Esophagus squamous epithelium (tissue), 5 donors: Measurements from ENCODE around the gene MGMT. TPM values are rescaled to one million over a fixed set of nuclear protein-coding genes. Genes with fewer than 3 reads are reported as not detected.

ENCODE experiments used
- DNase-seq: peaks from one replicate; lab custom pipeline; 2025; lab: John Stamatoyannopoulos, UW
- H3K27ac ChIP-seq, 4 donors: fragments of 200-600 bp; sonication (generic); one replicate each; pipeline ENCODE4 v1.5.1; 2016 to 2019; ENCODE audit warnings: mild to moderate bottlenecking in 1 of 4
- H3K27me3 ChIP-seq, 4 donors: fragments of 200-600 bp; sonication (generic); 1 replicate in 3 of 4; 2 replicates in 1 of 4; pipeline versions ENCODE4 v1.5.1 to v1.6.0; 2017 to 2021; ENCODE audit warnings: antibody characterized with exemption in 1 of 4
- H3K36me3 ChIP-seq, 3 donors: fragments of 200-600 bp; sonication (generic); one replicate each; pipeline ENCODE4 v1.5.1; 2016 to 2019
- H3K4me1 ChIP-seq, 3 donors: fragments of 200-600 bp; sonication (generic); one replicate each; pipeline ENCODE4 v1.5.1; 2017 to 2019
- H3K4me3 ChIP-seq, 4 donors: fragments of 200-600 bp; sonication (generic); 1 replicate in 3 of 4; 2 replicates in 1 of 4; pipeline ENCODE4 v1.5.1; 2016 to 2019; ENCODE audit warnings: mild to moderate bottlenecking in 2 of 4, moderate library complexity in 1 of 4
- H3K9me3 ChIP-seq, 3 donors: fragments of 200-600 bp; sonication (generic); one replicate each; pipeline ENCODE4 v1.5.1; 2016 to 2019
- POLR2A ChIP-seq, 4 donors: fragments of 450-650 bp; IDR thresholded peaks; one replicate each; pipeline ENCODE4 v1.6.1; 2017; ENCODE audit warnings: antibody characterized with exemption in 4 of 4, mild to moderate bottlenecking in 4 of 4, moderate library complexity in 3 of 4
- WGBS, 2 donors: methylation state at CpG; one replicate each; pipeline ENCODE4 v1.1.5; 2018; 5-methylcytosine and 5-hydroxymethylcytosine counted together
- intact Hi-C: fragments of 100-400 bp; cut with DNase I; formaldehyde crosslinking; loops from one replicate; pipeline ENCODE4 v1.15.0; 2022
- total RNA-seq, 4 donors: library from RNA; depleted of rRNA; stranded (reverse); fragments of >200 nt; gene quantifications; one replicate each; pipeline ENCODE4 v1.1.0, GENCODE V29; 2016
- TF ChIP-seq, protein P1 (sequence below), 6 experiments: fragments of 450-650 bp in 4 of 6; fragments of 200-600 bp in 2 of 6; sonication (generic) in 2 of 6; IDR thresholded peaks; one replicate each; pipeline ENCODE4 v1.5.1; 2016 to 2019; ENCODE audit warnings: antibody characterized with exemption in 6 of 6, mild to moderate bottlenecking in 4 of 6, moderate library complexity in 4 of 6
- donor health status: DM: yes; HTN: yes; CAD: no.

MGMT gene
- total RNA-seq, 4 donors from 2014 or later: 15.6 to 28.8 (median 18.4) TPM

DNA sequence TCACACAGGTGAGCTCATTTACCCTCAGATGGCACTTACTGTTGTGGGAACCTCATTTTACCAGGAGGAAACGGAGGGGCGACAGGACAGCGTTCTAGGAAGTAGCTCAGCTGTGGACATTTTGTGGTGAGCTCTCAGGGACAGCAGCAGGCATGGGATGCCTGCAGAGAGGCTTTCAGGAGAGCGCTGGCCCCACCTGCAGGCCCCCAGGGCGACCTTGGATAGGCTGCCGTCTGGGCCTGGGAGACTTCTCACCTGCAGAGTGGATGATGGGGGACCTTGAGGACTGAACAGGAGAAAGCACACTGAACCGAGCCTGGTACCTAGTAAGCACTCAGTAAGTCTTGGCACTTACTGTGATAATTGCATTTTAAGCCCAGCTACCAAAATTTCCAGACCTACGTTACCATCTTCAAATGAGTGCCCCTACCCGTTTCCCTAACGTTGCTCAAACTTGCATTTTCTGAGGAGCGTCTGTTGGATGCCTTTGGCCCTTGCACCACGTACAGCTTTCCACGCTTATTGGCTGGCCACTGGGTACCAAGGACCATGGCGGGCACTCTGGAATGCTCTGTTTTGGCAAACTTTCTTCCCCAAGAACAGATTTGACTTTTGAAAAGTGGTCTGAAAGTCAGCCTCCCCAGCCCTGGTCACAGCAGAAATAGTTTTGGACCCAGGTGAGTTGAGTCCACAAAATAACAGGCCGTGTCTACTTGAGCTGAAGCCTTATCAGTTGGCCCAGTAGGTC is 273.7 kb downstream of the MGMT start:
- WGBS, 2 donors: 86 to 92% methylated on average over 6 to 12 of the region's 15 CpGs
- Histone ChIP-seq H3K36me3 (peaks cover 0 to 6% (median 0%) of the 10 kb centered on the region in 3 donors), H3K4me3 (no peak overlapping the region), H3K27ac (no peak overlapping the region), H3K4me1 (no peaks in the 10 kb centered on the region), H3K27me3 (no peaks in the 10 kb centered on the region), H3K9me3 (peaks cover 0 to 15% (median 5%) of the 10 kb centered on the region in 3 donors)
- DNase-seq: no peak
- TF ChIP-seq, protein P1, sequence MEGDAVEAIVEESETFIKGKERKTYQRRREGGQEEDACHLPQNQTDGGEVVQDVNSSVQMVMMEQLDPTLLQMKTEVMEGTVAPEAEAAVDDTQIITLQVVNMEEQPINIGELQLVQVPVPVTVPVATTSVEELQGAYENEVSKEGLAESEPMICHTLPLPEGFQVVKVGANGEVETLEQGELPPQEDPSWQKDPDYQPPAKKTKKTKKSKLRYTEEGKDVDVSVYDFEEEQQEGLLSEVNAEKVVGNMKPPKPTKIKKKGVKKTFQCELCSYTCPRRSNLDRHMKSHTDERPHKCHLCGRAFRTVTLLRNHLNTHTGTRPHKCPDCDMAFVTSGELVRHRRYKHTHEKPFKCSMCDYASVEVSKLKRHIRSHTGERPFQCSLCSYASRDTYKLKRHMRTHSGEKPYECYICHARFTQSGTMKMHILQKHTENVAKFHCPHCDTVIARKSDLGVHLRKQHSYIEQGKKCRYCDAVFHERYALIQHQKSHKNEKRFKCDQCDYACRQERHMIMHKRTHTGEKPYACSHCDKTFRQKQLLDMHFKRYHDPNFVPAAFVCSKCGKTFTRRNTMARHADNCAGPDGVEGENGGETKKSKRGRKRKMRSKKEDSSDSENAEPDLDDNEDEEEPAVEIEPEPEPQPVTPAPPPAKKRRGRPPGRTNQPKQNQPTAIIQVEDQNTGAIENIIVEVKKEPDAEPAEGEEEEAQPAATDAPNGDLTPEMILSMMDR (IDR thresholded peaks at IDR 0.05): no peak
- TF ChIP-seq POLR2A (IDR thresholded peaks at IDR 0.05): no peak
- intact Hi-C loops: no loop called here

DNA sequence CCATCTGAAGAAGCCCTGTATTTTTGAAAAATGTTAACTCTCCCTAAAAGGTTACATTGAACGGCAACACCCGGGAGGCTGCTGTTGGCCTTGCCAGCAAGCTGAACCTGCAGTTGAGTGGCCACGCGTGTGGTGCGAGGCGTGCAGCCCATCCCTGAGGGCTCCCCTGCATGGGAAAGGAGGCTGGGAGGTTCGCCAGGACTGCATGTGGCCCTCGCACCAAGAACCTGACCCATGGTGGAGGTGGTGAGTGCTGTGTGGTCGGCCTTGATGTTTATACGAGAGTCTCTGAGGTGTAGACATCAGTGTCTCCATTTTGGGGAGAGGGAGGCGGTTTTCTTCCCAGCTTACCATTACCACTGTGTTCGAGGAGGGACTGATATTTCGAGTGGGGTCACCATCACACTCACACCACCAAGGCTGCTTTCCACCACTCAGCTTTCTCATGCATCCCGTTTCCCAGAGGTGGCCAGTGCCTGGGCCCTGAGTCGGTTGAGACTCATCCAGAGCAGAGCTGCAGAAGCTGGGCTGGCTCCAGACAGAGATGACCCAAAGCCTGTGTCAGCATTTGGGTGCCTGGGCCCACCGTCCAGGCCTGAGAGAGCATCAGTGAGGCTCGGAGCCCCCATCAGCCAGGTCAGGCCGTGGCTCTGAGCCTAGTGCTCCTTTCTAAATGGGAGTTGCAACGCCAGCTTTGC is 274.4 kb downstream of the MGMT start:
- TF ChIP-seq, protein P1 (IDR thresholded peaks at IDR 0.05): no peak
- no peak for TF ChIP-seq POLR2A (IDR thresholded peaks at IDR 0.05)

DNA sequence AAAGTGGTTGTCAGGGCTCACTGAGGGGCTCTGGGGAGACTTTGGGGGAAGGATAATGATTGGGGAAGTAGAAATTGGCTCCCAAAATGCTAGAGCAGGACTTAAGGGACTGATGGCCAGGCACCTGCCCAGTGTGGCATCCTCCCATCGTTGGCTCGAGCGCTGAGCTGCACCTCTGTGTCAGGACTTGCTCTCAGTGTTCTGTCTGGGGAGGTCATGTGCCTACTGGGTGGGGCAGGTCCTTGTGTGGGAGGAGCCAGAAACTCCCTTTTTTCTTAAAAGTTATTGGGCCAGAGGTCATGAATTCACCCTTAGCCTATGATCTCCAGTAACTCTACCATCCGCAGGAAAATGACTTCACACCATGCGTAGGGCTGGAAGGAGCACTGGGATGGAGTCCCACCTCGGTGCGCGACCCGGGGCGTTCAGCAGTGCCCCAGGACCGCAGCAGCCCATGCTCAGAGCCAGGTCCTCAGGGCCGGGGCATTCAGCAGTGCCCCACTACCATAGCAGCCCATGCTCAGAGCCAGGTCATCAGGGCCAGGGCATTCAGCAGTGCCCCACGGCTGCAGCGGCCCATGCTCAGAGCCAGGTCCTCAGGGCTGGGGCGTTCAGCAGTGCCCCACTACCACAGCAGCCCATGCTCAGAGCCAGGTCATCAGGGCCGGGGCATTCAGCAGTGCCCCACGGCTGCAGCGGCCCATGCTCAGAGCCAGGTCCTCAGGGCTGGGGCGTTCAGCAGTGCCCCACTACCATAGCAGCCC is 275.1 kb downstream of the MGMT start:
- DNase-seq: no peak
- intact Hi-C loops: no loop called here

More for the DNA sequence above, 274.4 kb downstream of the MGMT start:
- Histone ChIP-seq H3K27ac (no peak overlapping the region), H3K9me3 (peaks cover 0 to 15% (median 5%) of the 10 kb centered on the region in 3 donors), H3K4me1 (no peaks in the 10 kb centered on the region), H3K27me3 (no peaks in the 10 kb centered on the region), H3K36me3 (peaks cover 0 to 6% (median 0%) of the 10 kb centered on the region in 3 donors), H3K4me3 (no peak overlapping the region)
- DNase-seq: no peak
- intact Hi-C loops: no loop called here
- 83 to 96% methylated on average over 4 to 7 of the region's 19 CpGs for WGBS, 2 donors

DNA sequence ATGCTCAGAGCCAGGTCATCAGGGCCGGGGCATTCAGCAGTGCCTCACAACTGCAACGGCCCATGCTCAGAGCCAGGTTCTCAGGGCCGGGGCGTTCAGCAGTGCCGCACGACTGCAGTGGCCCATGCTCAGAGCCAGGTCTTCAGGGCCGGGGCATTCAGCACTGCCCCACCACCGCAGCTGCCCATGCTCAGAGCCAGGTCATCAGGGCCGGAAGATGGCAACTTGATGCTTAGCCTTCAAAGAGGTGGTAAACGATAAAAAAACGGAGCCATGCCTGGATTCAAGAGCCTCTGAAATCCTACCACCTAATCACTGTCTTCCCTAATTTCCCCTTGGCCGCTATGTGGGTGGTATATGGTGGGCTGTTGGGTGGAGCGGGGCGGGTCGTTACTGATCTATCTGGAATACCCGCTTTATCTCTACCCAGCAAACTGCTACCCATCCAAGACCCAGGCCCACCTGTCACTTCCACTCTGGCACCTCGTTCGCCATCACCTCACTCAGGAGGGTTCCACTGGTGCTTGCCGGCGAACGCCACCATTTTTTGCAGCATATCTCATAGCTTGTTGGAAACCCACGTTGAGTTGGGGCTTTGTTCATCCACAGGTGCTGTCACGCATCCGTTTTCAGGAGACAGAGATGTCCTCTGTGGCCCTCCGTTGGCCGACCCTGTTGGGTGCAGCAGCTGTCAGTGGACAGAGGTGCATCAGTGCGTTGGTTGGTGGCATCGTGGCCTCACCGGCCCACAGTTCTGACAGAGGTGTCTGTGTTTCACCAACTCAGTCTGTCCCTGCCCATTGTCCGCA is 275.9 kb downstream of the MGMT start:
- Histone ChIP-seq H3K4me1 (no peaks in the 10 kb centered on the region), H3K27ac (no peak overlapping the region), H3K4me3 (no peak overlapping the region), H3K27me3 (no peaks in the 10 kb centered on the region), H3K36me3 (peaks cover 0 to 6% (median 0%) of the 10 kb centered on the region in 3 donors), H3K9me3 (peaks cover 0 to 19% (median 6%) of the 10 kb centered on the region in 3 donors)
- DNase-seq: no peak
- TF ChIP-seq POLR2A (IDR thresholded peaks at IDR 0.05): no peak
- TF ChIP-seq, protein P1 (IDR thresholded peaks at IDR 0.05): no peak
- intact Hi-C loops: no loop called here
- WGBS, 2 donors: 95% methylated on average over 16 to 21 of the region's 30 CpGs

More for the DNA sequence above, 275.1 kb downstream of the MGMT start:
- Histone ChIP-seq H3K36me3 (peaks cover 0 to 6% (median 0%) of the 10 kb centered on the region in 3 donors), H3K9me3 (peaks cover 0 to 15% (median 5%) of the 10 kb centered on the region in 3 donors), H3K4me1 (no peaks in the 10 kb centered on the region), H3K27ac (no peak overlapping the region), H3K27me3 (no peaks in the 10 kb centered on the region), H3K4me3 (no peak overlapping the region)
- 89 to 95% methylated on average over 3 of the region's 19 CpGs for WGBS, 2 donors
- TF ChIP-seq, protein P1 (IDR thresholded peaks at IDR 0.05): no peak
- TF ChIP-seq POLR2A (IDR thresholded peaks at IDR 0.05): no peak
